PC-9 (cell line): ENCODE measurements around the gene CASQ2. TPM values are rescaled to one million over a fixed set of nuclear protein-coding genes. Genes with fewer than 3 reads are reported as not detected.

Experiments
- BruUV-seq: library from RNA; stranded (reverse); fragments of 400-500 nt; replicated peaks from 2 replicates; lab custom pipeline; 2021; lab: Mats Ljungman, UMichigan
- CTCF ChIA-PET: fragments of 300-600 bp; sonication (Branson Sonifier 250); formaldehyde crosslinking; loops from one replicate; lab custom pipeline; 2022; ENCODE audit warnings: antibody characterized with exemption; lab: Charles Lee
- POLR2A ChIA-PET: fragments of 300-600 bp; sonication (Branson Sonifier 250); formaldehyde crosslinking; loops from one replicate; lab custom pipeline; 2022; ENCODE audit warnings: antibody characterized with exemption; ENCODE audit not compliant: unreplicated experiment; lab: Charles Lee
- DNase-seq, 2 experiments: peaks; one replicate each; pipeline versions ENCODE4 v3.0.0 to v3.0.0-alpha.2; 2015 to 2022; ENCODE audit warnings: mixed read lengths in 1 of 2
- H2AFZ ChIP-seq: fragments of 200-600 bp; sonication (generic); 2 replicates; pipeline ENCODE4 v1.8.1; 2017; ENCODE audit warnings: antibody characterized with exemption
- H3F3A ChIP-seq: fragments of 200-600 bp; sonication (generic); 2 replicates; pipeline ENCODE4 v1.8.1; 2017; ENCODE audit warnings: antibody characterized with exemption, mild to moderate bottlenecking, low read depth; ENCODE audit not compliant: insufficient read depth
- H3K27ac ChIP-seq: fragments of 200-600 bp; sonication (generic); 2 replicates; pipeline ENCODE4 v1.6.1; 2016; ENCODE audit warnings: mixed run types
- H3K27me3 ChIP-seq: fragments of 200-600 bp; sonication (generic); 2 replicates; pipeline ENCODE4 v1.6.1; 2016; ENCODE audit warnings: low read depth, mixed run types; ENCODE audit not compliant: insufficient read depth
- H3K36me3 ChIP-seq: fragments of 200-600 bp; sonication (generic); 2 replicates; pipeline ENCODE4 v1.6.1; 2016; ENCODE audit warnings: low read depth, mixed run types
- H3K4me1 ChIP-seq: fragments of 200-600 bp; sonication (generic); replicated peaks from 2 replicates; pipeline ENCODE4 v1.6.1; 2016; ENCODE audit warnings: mixed run types; ENCODE audit not compliant: insufficient read depth
- H3K4me2 ChIP-seq: fragments of 200-600 bp; sonication (generic); 2 replicates; pipeline ENCODE4 v1.6.1; 2017; ENCODE audit warnings: mixed run types
- H3K4me3 ChIP-seq: fragments of 200-600 bp; sonication (generic); 2 replicates; pipeline ENCODE4 v1.6.1; 2016; ENCODE audit warnings: mixed run types
- H3K79me2 ChIP-seq: fragments of 200-600 bp; sonication (generic); 2 replicates; pipeline ENCODE4 v1.6.1; 2017; ENCODE audit warnings: low read depth, mixed run types
- H3K9me2 ChIP-seq: fragments of 200-600 bp; sonication (generic); 2 replicates; pipeline ENCODE4 v1.8.1; 2017; ENCODE audit warnings: mild to moderate bottlenecking; ENCODE audit not compliant: insufficient read depth
- H3K9me3 ChIP-seq: fragments of 200-600 bp; sonication (generic); 2 replicates; pipeline ENCODE4 v1.8.1; 2016; ENCODE audit warnings: low read depth; ENCODE audit not compliant: insufficient read depth
- H4K20me1 ChIP-seq: fragments of 200-600 bp; sonication (generic); 2 replicates; pipeline ENCODE4 v1.8.1; 2017; ENCODE audit not compliant: insufficient read depth
- EZH2 ChIP-seq: fragments of 200-600 bp; sonication (generic); IDR thresholded peaks from 2 replicates; pipeline ENCODE4 v1.8.0; 2017; ENCODE audit warnings: antibody characterized with exemption, low read depth
- intact Hi-C: fragments of 100-400 bp; cut with micrococcal nuclease; formaldehyde crosslinking; loops from one replicate; pipeline ENCODE4 v1.10.0; 2022; ENCODE audit not compliant: unreplicated experiment
- total RNA-seq: library from RNA; stranded (reverse); gene quantifications from 2 replicates; pipeline ENCODE4 v1.2.3, GENCODE V29; 2021
- TF ChIP-seq, protein P1 (sequence below): fragments of 200-600 bp; sonication (generic); conservative IDR thresholded peaks from 2 replicates; pipeline ENCODE4 v1.6.1; 2017; ENCODE audit warnings: mixed run types, antibody characterized with exemption, mild to moderate bottlenecking, moderate library complexity

The CASQ2 gene
- total RNA-seq, 1 experiment from 2014 or later: not detected

- no peaks in the 10 kb centered on the region for H3K9me2 ChIP-seq
- H3K4me3 ChIP-seq: no peak overlapping the region
- no peaks in the 10 kb centered on the region for H3K9me3 ChIP-seq
- H3K27me3 ChIP-seq: no peaks in the 10 kb centered on the region
- CTCF ChIA-PET: no interaction called here
- 0 out of 2 replicates have a peak overlapping the region, but pooled peaks have one; percentile 26 for H2AFZ ChIP-seq
- POLR2A ChIA-PET: interaction anchor here (0.6 kb wide), 1 partner anchor 626 kb away, joined by 8 read pairs; no protein-coding TSS in a partner anchor
- no peaks in the 10 kb centered on the region for H4K20me1 ChIP-seq
- no peaks in the 10 kb centered on the region for H3K79me2 ChIP-seq
- H3K4me2 ChIP-seq: no peak overlapping the region
- no peaks in the 10 kb centered on the region; the same call in 1 of the 2 replicates for H3F3A ChIP-seq
- intact Hi-C loops: no loop called here
- H3K27ac ChIP-seq: no peak overlapping the region
- no peak for DNase-seq
- peaks cover 15% of the 10 kb centered on the region for H3K4me1 ChIP-seq
- no TSS peak for BruUV-seq
- no peaks in the 10 kb centered on the region for H3K36me3 ChIP-seq
- TF ChIP-seq, protein P1, sequence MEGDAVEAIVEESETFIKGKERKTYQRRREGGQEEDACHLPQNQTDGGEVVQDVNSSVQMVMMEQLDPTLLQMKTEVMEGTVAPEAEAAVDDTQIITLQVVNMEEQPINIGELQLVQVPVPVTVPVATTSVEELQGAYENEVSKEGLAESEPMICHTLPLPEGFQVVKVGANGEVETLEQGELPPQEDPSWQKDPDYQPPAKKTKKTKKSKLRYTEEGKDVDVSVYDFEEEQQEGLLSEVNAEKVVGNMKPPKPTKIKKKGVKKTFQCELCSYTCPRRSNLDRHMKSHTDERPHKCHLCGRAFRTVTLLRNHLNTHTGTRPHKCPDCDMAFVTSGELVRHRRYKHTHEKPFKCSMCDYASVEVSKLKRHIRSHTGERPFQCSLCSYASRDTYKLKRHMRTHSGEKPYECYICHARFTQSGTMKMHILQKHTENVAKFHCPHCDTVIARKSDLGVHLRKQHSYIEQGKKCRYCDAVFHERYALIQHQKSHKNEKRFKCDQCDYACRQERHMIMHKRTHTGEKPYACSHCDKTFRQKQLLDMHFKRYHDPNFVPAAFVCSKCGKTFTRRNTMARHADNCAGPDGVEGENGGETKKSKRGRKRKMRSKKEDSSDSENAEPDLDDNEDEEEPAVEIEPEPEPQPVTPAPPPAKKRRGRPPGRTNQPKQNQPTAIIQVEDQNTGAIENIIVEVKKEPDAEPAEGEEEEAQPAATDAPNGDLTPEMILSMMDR: no peak
- TF ChIP-seq EZH2: no peak
These were observed 23.8 kb downstream of the CASQ2 start for GRCh38 chr1:115744646-115745275.

GRCh38 chr1:115740811-115741210 lies 27.7 kb downstream of the CASQ2 start:
- Histone ChIP-seq H4K20me1 (no peaks in the 10 kb centered on the region), H3K36me3 (no peaks in the 10 kb centered on the region), H3K4me1 (no peaks in the 10 kb centered on the region), H3K79me2 (no peaks in the 10 kb centered on the region), H2AFZ (no peak overlapping the region), H3K27ac (no peak overlapping the region), H3K4me3 (no peak overlapping the region), H3F3A (no peaks in the 10 kb centered on the region), H3K27me3 (no peaks in the 10 kb centered on the region), H3K9me2 (no peaks in the 10 kb centered on the region), H3K9me3 (no peaks in the 10 kb centered on the region), H3K4me2 (no peak overlapping the region)
- no TSS peak for BruUV-seq
- ChIA-PET POLR2A (no interaction called here), CTCF (no interaction called here)
- intact Hi-C loops: no loop called here
- DNase-seq: no peak
- TF ChIP-seq, protein P1: no peak
- no peak for TF ChIP-seq EZH2

DNA sequence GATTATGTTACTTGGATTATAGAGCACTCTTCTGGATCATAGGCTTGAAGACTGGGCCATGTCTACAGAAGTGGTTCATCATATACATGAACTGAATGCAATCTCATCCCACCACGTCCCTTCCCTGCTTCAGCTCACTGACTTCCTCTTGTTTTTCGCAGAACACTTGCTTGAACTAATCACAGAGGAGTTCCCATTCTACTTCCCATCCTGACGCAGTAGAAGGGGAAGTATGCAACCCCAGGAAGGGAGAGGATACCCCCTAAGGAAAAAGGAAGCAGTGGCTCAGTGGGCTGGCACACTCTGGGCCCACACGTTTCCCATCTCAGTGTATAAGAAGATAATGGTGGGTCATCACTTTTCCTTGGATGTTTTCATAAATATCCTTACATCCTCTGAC lies 36.2 kb downstream of the CASQ2 start:
- Histone ChIP-seq H3F3A (peaks cover 14% of the 10 kb centered on the region; the same call in 1 of the 2 replicates), H3K36me3 (no peaks in the 10 kb centered on the region), H2AFZ (no peak overlapping the region), H3K4me3 (no peak overlapping the region), H3K79me2 (no peaks in the 10 kb centered on the region), H3K9me3 (no peaks in the 10 kb centered on the region), H4K20me1 (no peaks in the 10 kb centered on the region), H3K27me3 (no peaks in the 10 kb centered on the region), H3K4me1 (peaks cover 15% of the 10 kb centered on the region), H3K4me2 (no peak overlapping the region), H3K9me2 (no peaks in the 10 kb centered on the region), H3K27ac (no peak overlapping the region)
- POLR2A ChIA-PET: no interaction called here
- DNase-seq: no peak
- BruUV-seq: no TSS peak
- TF ChIP-seq EZH2: no peak
- TF ChIP-seq, protein P1: no peak
- intact Hi-C loops: no loop called here
- CTCF ChIA-PET: no interaction called here
